PC-3 (cell line): ENCODE data around the gene ACTL9.

Experiments
- EZH2 ChIP-seq: fragments of 300-600 bp; sonication (generic); IDR thresholded peaks from one replicate; pipeline ENCODE4 v1.6.1; 2017; ENCODE audit warnings: antibody characterized with exemption, mild to moderate bottlenecking, low read length; ENCODE audit not compliant: unreplicated experiment
- EZH2phosphoT487 ChIP-seq: fragments of 300-600 bp; sonication (generic); IDR thresholded peaks from 2 replicates; pipeline ENCODE4 v1.6.1; 2018; ENCODE audit warnings: mild to moderate bottlenecking, antibody characterized with exemption, low read length, borderline replicate concordance

- no peak for TF ChIP-seq EZH2phosphoT487
- TF ChIP-seq EZH2: no peak
These were observed 9.7 kb downstream of the ACTL9 start for GRCh38 chr19:8688930-8689329.
